Gastroesophageal sphincter (tissue), 4 donors: ENCODE results near the gene KLK14. TPM values are rescaled to one million over a fixed set of nuclear protein-coding genes. Genes with fewer than 3 reads are reported as not detected.

Experiments
- ATAC-seq: fragments of 150-250 bp; one replicate; pipeline ENCODE4 v1.9.1; 2016; ENCODE audit warnings: mild to moderate bottlenecking, moderate library complexity
- H3K27ac ChIP-seq, 4 donors: fragments of 200-600 bp; sonication (generic) in 3 of 4; 1 replicate in 3 of 4; 2 replicates in 1 of 4; pipeline ENCODE4 v1.5.1; 2016 to 2019
- H3K27me3 ChIP-seq: fragments of 200-600 bp; sonication (generic); one replicate; pipeline ENCODE4 v1.5.1; 2019
- H3K36me3 ChIP-seq, 2 donors: fragments of 200-600 bp; sonication (generic); one replicate each; pipeline ENCODE4 v1.5.1; 2019; ENCODE audit warnings: control low read depth in 1 of 2
- H3K4me1 ChIP-seq, 3 donors: fragments of 200-600 bp; sonication (generic); 1 replicate in 2 of 3; 2 replicates in 1 of 3; pipeline ENCODE4 v1.5.1; 2016 to 2019; ENCODE audit warnings: control low read depth in 2 of 3
- H3K4me3 ChIP-seq, 2 donors: fragments of 200-600 bp; sonication (generic); one replicate each; pipeline ENCODE4 v1.5.1; 2019; ENCODE audit warnings: mild to moderate bottlenecking in 1 of 2, moderate library complexity in 1 of 2
- H3K9me3 ChIP-seq, 3 donors: fragments of 200-600 bp; sonication (generic); one replicate each; pipeline ENCODE4 v1.5.1; 2017 to 2019; ENCODE audit warnings: control low read depth in 2 of 3
- EP300 ChIP-seq: sonication (generic); formaldehyde crosslinking; IDR thresholded peaks from one replicate; pipeline ENCODE4 v1.6.1; 2017; ENCODE audit warnings: antibody characterized with exemption, mild to moderate bottlenecking
- POLR2A ChIP-seq, 2 donors: fragments of 450-650 bp; IDR thresholded peaks; one replicate each; pipeline ENCODE4 v1.6.1; 2017; ENCODE audit warnings: antibody characterized with exemption in 2 of 2, mild to moderate bottlenecking in 2 of 2, moderate library complexity in 1 of 2
- POLR2AphosphoS5 ChIP-seq: sonication (generic); formaldehyde crosslinking; IDR thresholded peaks from one replicate; pipeline ENCODE4 v1.6.1; 2017; ENCODE audit warnings: antibody characterized with exemption
- WGBS, 2 donors: methylation state at CpG; one replicate each; pipeline ENCODE4 v1.1.5; 2018; ENCODE audit warnings: low coverage in 1 of 2; 5-methylcytosine and 5-hydroxymethylcytosine counted together
- total RNA-seq, 4 donors: library from RNA; depleted of rRNA; stranded (reverse); fragments of >200 nt; gene quantifications; one replicate each; pipeline ENCODE4 v1.1.0, GENCODE V29; 2016
- TF ChIP-seq, protein P1 (sequence below), 4 experiments: fragments of 200-600 bp in 2 of 4; fragments of 450-650 bp in 2 of 4; sonication (generic) in 1 of 4; IDR thresholded peaks; one replicate each; pipeline ENCODE4 v1.5.1; 2017 to 2019; ENCODE audit warnings: antibody characterized with exemption in 4 of 4, mild to moderate bottlenecking in 2 of 4, moderate library complexity in 2 of 4

Gene KLK14
- total RNA-seq, 4 donors from 2014 or later = not detected

DNA sequence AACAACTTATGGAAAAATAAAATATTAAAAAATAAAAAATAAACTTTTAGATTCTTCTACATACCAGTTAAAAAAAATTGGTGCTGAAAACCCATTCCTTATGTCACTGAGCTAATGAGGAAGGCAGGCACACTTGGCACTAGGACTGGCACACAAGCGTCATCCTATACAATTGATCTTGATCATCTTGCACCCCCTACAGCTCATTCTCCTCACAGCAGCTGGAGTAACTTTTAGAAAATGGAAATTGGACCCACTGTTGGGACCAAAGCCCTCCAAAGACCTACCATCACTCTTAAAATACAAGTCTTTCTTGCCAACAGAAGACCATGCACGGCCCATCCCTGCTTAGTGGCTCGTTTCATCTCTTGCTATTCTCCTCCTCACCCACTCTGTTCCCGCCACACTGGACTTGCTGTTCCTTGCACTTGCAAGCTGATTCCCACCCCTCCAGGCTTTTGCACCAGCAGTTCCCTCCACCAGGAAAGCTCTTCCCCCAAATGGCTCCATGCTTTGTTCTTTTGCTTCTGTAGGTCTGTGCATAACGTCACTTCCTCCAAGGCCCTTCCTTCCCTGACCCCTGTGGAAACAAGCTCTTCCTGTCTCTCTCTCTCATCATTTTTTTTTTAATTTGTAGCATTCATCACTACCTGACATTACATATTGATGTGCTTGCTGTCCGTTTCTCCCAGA, 13.9 kb upstream of the KLK14 start:
- Histone ChIP-seq H3K36me3 (peaks cover 0 to 38% of the 10 kb centered on the region in 2 donors), H3K27ac (no peak overlapping the region), H3K9me3 (no peaks in the 10 kb centered on the region), H3K4me1 (peaks cover 0 to 12% (median 0%) of the 10 kb centered on the region in 3 donors), H3K27me3 (no peaks in the 10 kb centered on the region), H3K4me3 (no peak overlapping the region)
- ATAC-seq = no peak
- TF ChIP-seq EP300 (no peak), POLR2AphosphoS5 (no peak), POLR2A (IDR thresholded peaks at IDR 0.05) (no peak)
- TF ChIP-seq, protein P1, sequence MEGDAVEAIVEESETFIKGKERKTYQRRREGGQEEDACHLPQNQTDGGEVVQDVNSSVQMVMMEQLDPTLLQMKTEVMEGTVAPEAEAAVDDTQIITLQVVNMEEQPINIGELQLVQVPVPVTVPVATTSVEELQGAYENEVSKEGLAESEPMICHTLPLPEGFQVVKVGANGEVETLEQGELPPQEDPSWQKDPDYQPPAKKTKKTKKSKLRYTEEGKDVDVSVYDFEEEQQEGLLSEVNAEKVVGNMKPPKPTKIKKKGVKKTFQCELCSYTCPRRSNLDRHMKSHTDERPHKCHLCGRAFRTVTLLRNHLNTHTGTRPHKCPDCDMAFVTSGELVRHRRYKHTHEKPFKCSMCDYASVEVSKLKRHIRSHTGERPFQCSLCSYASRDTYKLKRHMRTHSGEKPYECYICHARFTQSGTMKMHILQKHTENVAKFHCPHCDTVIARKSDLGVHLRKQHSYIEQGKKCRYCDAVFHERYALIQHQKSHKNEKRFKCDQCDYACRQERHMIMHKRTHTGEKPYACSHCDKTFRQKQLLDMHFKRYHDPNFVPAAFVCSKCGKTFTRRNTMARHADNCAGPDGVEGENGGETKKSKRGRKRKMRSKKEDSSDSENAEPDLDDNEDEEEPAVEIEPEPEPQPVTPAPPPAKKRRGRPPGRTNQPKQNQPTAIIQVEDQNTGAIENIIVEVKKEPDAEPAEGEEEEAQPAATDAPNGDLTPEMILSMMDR (IDR thresholded peaks at IDR 0.05) = no peak
- 71 to 76% methylated on average over 5 of the region's 6 CpGs for WGBS, 2 donors

DNA sequence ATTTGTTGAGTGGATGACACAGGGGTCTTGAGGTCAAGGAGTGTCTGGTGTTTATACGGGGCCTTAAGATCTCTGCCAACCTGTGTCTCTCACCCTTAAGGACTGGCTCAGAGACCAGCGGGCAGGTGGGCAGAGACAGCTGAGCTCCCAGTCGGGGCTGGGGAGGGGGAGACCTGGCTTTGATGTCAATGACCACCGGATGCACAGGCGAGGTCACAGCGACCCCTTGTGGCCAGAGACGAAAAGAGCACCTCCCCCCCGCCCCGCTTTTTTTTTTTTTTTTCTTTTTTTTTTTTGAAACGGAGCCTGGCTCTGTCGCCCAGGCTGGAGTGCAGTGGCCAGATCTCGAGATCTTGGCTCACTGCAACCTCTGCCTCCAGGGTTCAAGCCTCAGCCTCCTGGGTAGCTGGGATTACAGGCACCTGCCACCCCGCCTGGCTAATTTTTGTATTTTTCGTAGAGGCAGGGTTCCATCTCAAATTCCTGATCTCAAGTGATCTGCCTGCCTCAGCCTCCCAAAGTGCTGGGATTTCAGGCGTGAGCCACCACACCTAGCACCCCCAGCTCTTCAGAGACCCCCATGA, 12.1 kb upstream of the KLK14 start:
- Histone ChIP-seq H3K9me3 (no peaks in the 10 kb centered on the region), H3K36me3 (peaks cover 0 to 20% of the 10 kb centered on the region in 2 donors), H3K27me3 (no peaks in the 10 kb centered on the region), H3K4me3 (no peak overlapping the region), H3K4me1 (peaks cover 0 to 12% (median 0%) of the 10 kb centered on the region in 3 donors), H3K27ac (no peak overlapping the region)
- TF ChIP-seq EP300 (no peak), POLR2A (IDR thresholded peaks at IDR 0.05) (no peak), POLR2AphosphoS5 (no peak)
- TF ChIP-seq, protein P1 (IDR thresholded peaks at IDR 0.05) = peak in 3 of 4 experiments; percentile 8 to 59 (median 49)
- no peak for ATAC-seq
- 0 to 2% methylated on average over 2 to 7 of the region's 15 CpGs for WGBS, 2 donors

- H3K27me3 ChIP-seq = no peaks in the 10 kb centered on the region
- 50 to 52% methylated on average over 3 to 11 of the region's 22 CpGs for WGBS, 2 donors
- H3K4me3 ChIP-seq = no peak overlapping the region
- no peaks in the 10 kb centered on the region for H3K9me3 ChIP-seq
- TF ChIP-seq POLR2A (IDR thresholded peaks at IDR 0.05) = no peak
- no peak overlapping the region for H3K27ac ChIP-seq
- peaks cover 0 to 10% of the 10 kb centered on the region in 2 donors for H3K36me3 ChIP-seq
- peaks cover 0 to 5% (median 0%) of the 10 kb centered on the region in 3 donors for H3K4me1 ChIP-seq
- ATAC-seq = no peak
These were observed 11.0 kb upstream of the KLK14 start for GRCh38 chr19:51093510-51094345.

GRCh38 chr19:51093101-51093500, 10.4 kb upstream of the KLK14 start:
- no peaks in the 10 kb centered on the region for H3K9me3 ChIP-seq
- no peak for ATAC-seq
- H3K4me1 ChIP-seq = peaks cover 0 to under 1% (median 0%) of the 10 kb centered on the region in 3 donors
- H3K27ac ChIP-seq = no peak overlapping the region
- 37 to 63% methylated on average over 3 of the region's 8 CpGs for WGBS, 2 donors
- TF ChIP-seq POLR2A (IDR thresholded peaks at IDR 0.05) (no peak), EP300 (no peak), POLR2AphosphoS5 (no peak)
- TF ChIP-seq, protein P1 (IDR thresholded peaks at IDR 0.05) = no peak
- H3K27me3 ChIP-seq = no peaks in the 10 kb centered on the region
- H3K36me3 ChIP-seq = peaks cover 0 to 5% of the 10 kb centered on the region in 2 donors
- no peak overlapping the region for H3K4me3 ChIP-seq
